NCI-H146 treated with DMSO at 0.1 percent for 48 hours (cell line): ENCODE results near the gene ARRDC5.
"Not testable (repeated sequence)": the region's sequence is repeated elsewhere in the genome, so short reads cannot be mapped to it uniquely, and the experiment has no call there.

Experiments used
- DNase-seq: peaks from one replicate; lab custom pipeline; 2025; ENCODE audit not compliant: unreplicated experiment; lab: John Stamatoyannopoulos, UW

Gene ARRDC5

DNA sequence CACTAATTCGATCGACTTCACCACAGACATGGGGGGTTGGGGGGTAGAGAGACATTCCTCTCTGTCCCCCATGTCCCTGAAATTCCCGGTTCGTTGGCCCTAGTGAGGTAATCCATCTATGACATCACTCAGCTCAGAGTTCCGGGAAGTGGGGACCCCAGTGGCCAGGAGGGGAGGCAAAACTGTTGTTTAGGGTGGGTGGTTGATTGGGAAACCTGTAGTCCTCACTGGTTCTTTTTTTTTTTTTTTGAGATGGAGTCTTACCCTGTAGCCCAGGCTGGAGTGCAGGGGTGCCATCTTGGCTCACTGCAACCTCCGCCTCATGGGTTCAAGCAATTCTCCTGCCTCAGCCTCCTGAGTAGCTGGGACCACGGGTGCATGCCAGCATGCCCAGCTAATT lies at the start of gene ARRDC5:
Gene ARRDC5 (minus strand): TSS at position 101 of the 400 bp plus-strand sequence. CDS start 71 bp downstream, at position 30.
- DNase-seq, result no peak

- DNase-seq, result no peak
Observed at GRCh38 chr19:4951656-4952055, 49.0 kb upstream of the ARRDC5 start.

DNA sequence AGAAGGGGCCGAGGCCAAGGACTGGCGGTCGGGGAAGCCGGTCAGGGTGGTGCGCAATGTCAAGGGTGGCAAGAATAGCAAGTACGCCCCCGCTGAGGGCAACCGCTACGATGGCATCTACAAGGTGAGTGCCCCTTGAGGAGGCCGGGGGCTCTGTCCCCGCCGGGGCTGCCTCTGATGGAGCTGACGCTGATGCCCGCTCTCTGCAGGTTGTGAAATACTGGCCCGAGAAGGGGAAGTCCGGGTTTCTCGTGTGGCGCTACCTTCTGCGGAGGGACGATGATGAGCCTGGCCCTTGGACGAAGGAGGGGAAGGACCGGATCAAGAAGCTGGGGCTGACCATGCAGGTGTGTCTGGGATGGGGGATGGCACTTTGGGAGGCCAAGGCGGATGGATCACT lies 48.0 kb upstream of the ARRDC5 start:
- DNase-seq, result not testable (repeated sequence)

GRCh38 chr19:4941638-4942169 lies 39.0 kb upstream of the ARRDC5 start:
- not testable (repeated sequence) for DNase-seq

DNA sequence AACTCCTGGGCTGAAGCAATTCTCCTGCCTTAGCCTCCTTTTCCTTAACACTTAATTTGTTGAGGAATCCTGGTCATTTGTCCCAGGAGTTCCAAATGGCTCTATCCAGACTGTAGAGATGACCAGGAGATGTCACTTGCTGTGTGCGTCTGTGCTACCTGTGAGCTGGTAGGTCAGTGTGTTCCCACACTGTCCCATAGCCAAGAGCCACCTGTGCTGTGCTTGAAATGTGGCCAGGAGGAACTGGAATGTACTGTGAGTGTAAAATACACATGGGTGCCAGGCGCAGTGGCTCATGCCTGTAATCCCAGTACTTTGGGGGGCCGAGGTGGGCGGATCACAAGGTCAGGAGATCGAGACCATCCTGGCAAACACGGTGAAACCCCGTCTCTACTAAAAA lies 36.8 kb upstream of the ARRDC5 start:
- DNase-seq, result no peak

DNA sequence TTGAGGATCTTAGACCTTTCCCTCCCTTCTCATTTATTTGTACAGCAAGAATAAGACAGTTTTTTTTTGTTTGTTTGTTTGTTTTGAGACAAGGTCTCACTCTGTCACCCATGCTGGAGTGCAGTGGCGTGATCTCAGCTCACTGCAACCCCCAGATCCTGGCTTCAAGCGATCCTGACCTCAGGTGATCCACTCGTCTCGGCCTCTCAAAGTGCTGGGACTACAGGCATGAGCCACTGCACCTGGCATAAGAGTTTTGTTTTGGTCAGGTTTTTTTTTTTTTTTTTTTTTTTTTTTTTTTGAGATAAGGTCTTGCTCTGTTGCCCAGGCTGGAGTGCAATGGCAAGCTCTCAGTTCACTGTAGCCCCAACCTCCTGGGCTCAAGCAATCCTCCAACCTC lies 35.8 kb upstream of the ARRDC5 start:
- not testable (repeated sequence) for DNase-seq

- DNase-seq, result no peak
Observed at GRCh38 chr19:4937060-4937459, 34.4 kb upstream of the ARRDC5 start.

- no peak for DNase-seq
Observed at GRCh38 chr19:4935444-4935843, 32.7 kb upstream of the ARRDC5 start.

DNA sequence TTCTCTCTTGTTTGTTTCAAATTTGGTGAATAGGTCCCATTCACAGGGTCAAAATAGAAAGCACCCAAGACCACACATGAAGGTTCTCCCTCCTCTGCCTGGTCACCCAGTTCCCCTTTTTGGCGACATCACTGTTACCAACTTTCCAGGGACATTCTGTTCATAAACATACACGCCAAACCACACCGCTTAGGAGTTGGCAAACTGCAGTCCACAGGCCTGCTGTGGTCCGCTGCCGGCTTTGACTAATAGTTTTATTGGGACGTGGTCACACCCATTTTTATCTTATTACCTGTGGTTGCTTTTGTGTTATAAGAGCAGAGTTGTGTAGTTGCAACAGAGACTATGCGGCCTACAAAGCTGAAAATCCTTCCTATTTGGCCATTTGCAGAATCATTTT lies 30.8 kb upstream of the ARRDC5 start:
- no peak for DNase-seq

- no peak for DNase-seq
Observed at GRCh38 chr19:4932711-4933110, 30.0 kb upstream of the ARRDC5 start.

DNA sequence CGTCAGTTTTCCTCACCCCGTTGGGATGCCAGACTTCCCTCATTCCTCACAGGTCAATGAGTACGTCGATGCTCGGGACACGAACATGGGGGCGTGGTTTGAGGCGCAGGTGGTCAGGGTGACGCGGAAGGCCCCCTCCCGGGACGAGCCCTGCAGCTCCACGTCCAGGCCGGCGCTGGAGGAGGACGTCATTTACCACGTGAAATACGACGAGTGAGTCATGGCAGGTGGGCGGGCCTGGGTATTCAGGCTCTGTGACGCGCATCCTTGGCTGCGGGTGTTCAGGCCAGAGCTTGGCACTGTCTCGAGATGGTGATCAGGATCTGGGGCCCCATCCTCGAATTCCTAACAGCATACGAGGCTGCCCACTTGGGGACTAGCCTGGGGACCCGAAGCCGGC lies 28.0 kb upstream of the ARRDC5 start:
- DNase-seq, result no peak

DNA sequence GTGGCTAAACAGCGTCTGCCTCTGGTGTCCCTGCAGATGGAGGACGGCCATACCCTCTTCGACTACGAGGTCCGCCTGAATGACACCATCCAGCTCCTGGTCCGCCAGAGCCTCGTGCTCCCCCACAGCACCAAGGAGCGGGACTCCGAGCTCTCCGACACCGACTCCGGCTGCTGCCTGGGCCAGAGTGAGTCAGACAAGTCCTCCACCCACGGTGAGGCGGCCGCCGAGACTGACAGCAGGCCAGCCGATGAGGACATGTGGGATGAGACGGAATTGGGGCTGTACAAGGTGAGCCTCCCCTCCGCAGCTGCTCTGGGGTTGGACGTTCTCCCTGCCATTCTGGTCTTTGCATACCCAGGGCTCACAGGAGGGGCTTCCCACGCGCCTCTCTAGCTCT lies 26.5 kb upstream of the ARRDC5 start:
- DNase-seq, result no peak

- DNase-seq, result no peak
Observed at GRCh38 chr19:4923276-4923747, 20.6 kb upstream of the ARRDC5 start.

DNA sequence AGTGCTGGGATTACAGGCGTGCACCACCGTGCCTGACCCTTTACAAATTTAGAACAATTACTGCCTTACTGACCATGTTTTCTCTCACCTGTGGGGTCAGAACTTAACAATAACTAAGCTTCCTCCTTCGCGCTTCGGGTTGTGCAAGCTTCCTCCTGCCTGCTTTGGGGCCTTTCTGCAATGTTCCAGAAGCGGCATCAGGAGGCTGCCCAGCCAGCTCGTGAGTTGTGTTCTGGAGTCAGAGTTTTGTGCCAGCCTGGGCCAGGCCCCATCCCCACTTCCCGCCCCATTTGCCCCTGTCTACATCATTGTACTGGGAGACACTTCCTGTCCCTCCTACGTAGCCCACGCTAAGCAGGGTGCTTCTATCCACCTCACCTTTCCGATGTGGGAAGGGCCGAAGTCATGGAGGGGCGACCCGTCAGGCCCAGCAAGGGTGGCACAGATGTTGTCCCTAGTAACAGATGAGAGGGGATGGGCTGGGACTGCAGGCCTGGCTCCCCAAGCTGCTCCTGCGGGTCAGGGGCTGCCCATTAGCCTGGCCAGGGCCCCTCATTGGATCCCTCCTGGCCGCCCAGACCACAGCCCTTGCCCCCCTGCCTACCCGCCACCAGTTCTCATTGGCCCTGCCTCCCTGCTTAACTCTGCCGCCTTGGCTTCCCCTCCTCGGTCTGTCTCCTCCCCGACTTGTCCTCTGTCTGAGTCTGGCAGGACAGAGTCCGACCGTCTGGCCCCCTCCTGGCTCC lies 20.0 kb upstream of the ARRDC5 start:
- no peak for DNase-seq

DNA sequence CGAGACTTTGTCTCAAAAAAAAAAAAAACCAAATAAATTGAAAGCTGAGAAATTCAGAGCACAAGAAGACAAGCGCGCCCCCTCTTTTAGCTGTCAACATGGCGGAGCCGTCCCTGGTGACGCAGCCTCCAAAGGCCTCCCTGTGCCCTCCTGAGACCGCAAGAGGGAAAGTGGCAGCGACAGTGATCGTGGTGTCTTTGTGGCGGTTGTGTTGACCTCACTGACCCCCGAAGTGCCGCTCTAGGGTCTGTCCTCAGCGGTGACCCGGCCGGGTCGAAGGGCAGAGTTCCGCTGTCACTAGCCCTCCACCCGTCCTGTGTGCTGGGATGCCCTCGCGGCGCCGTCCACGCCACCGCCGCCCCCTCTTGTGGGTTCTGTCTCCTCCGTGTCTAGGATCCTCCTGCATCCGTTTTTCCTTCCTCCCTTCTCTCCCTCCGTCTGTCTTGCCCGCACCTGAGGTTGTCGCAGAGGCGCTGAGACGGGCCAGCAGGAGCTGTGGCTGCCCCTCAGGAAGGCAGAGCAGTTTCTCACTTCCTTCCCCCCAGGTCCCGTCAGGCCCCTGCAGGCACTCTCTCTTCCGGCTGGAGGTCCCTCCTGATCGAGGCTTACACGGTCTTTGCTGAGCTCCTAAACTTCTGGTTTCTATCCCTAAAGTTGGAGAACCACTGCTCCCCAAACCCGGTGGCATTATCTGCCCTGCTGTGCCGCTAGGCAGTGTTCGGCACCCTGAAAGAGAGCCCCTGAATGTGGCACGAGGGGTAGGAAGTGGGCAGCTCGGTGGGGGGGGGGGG lies 13.8 kb upstream of the ARRDC5 start:
- no peak for DNase-seq

DNA sequence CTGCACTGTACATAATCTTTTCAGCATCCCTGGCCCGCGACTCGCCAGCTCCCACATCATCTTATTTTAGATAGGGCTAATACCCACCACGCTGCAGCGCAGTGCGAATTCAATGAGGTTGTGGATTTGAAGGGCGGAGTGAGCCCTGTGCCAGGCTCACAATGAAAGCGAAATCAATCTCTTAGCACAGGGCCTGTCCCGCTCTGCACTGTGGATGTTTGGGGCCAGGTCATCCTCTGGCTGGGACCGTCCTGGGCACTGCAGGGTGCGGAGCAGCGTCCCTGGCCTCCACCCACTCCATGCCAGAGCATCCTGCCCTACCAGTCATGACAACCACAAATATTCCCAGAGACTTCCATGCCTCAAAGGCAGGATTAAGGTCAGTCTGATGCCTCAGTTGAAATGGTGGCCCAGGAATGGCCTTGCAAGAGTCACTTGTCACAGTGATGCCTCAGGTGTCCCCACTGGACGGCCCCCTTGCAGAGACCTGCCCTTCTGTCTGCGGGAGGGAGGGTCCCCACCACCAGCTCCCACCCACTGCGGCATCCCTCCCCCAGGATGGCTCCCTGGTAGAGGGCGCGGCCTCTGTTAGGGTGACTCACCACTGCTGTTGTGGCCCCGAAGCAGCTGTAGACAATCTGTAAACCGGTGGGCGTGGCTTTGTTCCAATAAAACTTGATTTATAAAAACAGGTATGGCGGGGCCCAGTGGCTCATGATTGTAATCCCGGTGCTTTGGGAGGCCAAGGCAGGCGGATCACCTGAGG lies 12.2 kb upstream of the ARRDC5 start:
- DNase-seq, result no peak

- DNase-seq, result no peak
Observed at GRCh38 chr19:4913996-4914735, 11.5 kb upstream of the ARRDC5 start.

DNA sequence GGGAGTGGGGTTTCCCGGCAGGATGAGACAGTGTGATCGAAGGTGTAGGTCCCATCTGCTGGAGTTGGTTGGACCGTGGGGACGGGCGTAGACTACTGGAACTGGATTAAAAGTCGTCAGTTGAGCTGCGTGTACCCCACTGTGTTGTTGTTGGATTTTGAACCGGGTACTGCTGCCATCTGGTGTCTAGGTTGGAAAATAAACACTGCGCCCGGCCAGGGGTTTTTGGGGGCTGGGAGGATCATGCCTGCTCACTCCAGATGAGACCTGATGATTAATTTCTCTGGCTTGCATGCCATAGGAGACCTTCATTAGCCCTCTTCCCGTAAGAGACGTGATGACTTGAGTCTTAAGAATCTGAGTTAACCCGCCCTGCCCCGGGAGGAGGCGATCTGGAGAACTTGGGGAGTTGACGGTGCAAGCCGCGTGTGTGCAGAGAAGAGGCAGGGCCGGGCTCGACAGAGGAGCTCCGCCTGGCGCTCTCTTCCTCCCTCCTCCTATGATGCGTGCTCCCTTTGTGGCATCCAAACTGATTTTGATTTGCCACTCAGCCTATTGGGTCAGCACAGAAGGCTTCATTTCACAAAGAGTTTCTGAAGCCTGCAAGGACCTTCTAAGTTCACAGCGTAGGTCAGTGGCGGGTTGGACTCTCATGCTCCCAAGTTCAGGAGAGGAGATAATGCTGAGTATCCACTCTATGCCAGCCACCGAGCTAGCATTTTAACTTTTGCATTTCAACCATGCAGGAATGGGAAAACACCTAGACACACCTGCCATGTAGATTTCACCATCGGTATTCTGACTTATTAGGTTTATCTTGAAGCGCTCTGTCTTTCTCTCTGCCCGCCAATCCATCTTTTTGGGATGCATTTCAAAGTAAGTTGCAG lies 9.3 kb upstream of the ARRDC5 start:
- DNase-seq, result no peak

- no peak for DNase-seq
Observed at GRCh38 chr19:4911314-4911713, 8.6 kb upstream of the ARRDC5 start.
